Tibial nerve (tissue), 4 donors: Measurements from ENCODE around the gene TNFRSF6B.

Source experiments
- CTCF ChIP-seq, 5 experiments: fragments of 200-600 bp in 3 of 5; fragments of 450-650 bp in 2 of 5; sonication (generic) in 3 of 5; IDR thresholded peaks; one replicate each; pipeline ENCODE4 v1.5.1; 2016 to 2019; ENCODE audit warnings: antibody characterized with exemption in 5 of 5, mild to moderate bottlenecking in 3 of 5, moderate library complexity in 2 of 5
- EP300 ChIP-seq, 2 donors: sonication (generic); formaldehyde crosslinking; IDR thresholded peaks; one replicate each; pipeline ENCODE4 v1.6.1; 2017; ENCODE audit warnings: antibody characterized with exemption in 2 of 2, mild to moderate bottlenecking in 1 of 2
- POLR2A ChIP-seq, 2 donors: fragments of 450-650 bp; IDR thresholded peaks; one replicate each; pipeline ENCODE4 v1.6.1; 2017; ENCODE audit warnings: antibody characterized with exemption in 2 of 2, mild to moderate bottlenecking in 2 of 2, moderate library complexity in 2 of 2

- TF ChIP-seq POLR2A (IDR thresholded peaks at IDR 0.05) (no peak), CTCF (IDR thresholded peaks at IDR 0.05) (no peak), EP300 (IDR thresholded peaks at IDR 0.05) (no peak)
These were observed 49.7 kb downstream of the TNFRSF6B start for GRCh38 chr20:63745961-63746731.
